ENCODE measurements around the gene MYO3B. TPM values are rescaled to one million over a fixed set of nuclear protein-coding genes. Genes with fewer than 3 reads are reported as not detected.

MYO3B gene
- total RNA-seq, 1 experiment from 2014 or later, result not detected

DNA sequence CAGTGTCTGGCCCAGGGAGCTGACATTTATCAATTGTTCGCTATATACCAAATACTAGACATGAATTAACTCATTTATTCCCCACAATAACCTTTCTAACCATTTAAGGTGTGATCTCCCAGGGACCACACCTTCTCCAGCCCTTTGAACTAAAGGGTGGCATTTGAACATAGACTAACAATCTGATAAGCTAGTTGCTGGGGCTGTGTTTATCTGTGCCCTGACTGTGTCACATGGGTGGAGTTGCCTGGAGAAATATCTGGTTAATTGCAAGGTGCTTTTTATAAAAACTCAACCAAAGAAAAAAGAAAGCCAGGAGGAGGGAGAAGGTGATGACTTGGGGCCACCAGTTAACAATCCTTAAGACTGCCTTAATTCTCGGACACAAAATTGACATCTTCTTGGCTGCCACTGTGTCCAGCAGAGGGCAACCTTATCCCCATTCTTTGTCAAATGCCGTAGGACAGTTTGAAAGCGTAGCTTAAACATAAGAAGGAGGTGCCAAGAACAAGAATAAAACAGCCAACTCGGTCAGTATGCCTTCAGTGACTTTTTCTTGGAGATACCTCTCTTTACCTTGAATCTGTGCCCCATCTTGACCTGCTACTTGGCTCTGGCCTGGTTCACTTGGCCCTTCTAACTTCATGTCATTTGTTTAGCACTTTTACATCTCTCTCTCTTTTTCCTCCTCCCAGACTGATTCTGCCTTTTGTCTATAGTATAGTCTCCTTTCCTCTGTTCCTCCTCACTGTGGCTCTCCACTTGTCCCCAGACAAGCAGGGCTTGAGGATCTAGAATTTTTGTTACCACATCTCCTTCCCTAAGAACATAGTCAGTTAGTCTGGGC is 183.4 kb downstream of the MYO3B start:
- intact Hi-C loops (cut with micrococcal nuclease), result loop anchor here (2.0 to 5.0 kb wide), 4 partner anchors 39 to 456 kb away; partner anchors contain the start of gene GAD1
- BruUV-seq (replicated peaks), result no TSS peak
- peak; percentile 77 for DNase-seq (ENCODE audit: unreplicated experiment)
- TF ChIP-seq, protein P1, sequence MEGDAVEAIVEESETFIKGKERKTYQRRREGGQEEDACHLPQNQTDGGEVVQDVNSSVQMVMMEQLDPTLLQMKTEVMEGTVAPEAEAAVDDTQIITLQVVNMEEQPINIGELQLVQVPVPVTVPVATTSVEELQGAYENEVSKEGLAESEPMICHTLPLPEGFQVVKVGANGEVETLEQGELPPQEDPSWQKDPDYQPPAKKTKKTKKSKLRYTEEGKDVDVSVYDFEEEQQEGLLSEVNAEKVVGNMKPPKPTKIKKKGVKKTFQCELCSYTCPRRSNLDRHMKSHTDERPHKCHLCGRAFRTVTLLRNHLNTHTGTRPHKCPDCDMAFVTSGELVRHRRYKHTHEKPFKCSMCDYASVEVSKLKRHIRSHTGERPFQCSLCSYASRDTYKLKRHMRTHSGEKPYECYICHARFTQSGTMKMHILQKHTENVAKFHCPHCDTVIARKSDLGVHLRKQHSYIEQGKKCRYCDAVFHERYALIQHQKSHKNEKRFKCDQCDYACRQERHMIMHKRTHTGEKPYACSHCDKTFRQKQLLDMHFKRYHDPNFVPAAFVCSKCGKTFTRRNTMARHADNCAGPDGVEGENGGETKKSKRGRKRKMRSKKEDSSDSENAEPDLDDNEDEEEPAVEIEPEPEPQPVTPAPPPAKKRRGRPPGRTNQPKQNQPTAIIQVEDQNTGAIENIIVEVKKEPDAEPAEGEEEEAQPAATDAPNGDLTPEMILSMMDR (IDR thresholded peaks at IDR 0.05; ENCODE audit: unreplicated experiment), result peak; percentile 76
- Mint-ChIP-seq H3K4me1 (ENCODE audit: insufficient read depth, unreplicated experiment) (peaks cover 7% of the 10 kb centered on the region), H3K36me3 (ENCODE audit: insufficient read depth, unreplicated experiment) (no peaks in the 10 kb centered on the region), H3K9me3 (ENCODE audit: unreplicated experiment) (no peaks in the 10 kb centered on the region), H3K4me3 (ENCODE audit: unreplicated experiment) (no peak overlapping the region), H3K27ac (ENCODE audit: low read depth, unreplicated experiment) (no peak overlapping the region), H3K27me3 (ENCODE audit: insufficient read depth, unreplicated experiment) (peaks cover 58% of the 10 kb centered on the region)
- POLR2A ChIA-PET, result interaction anchor here (0.7 to 1.5 kb wide), 5 partner anchors 9 to 512 kb away, joined by 3 to 4 read pairs (median 3); no protein-coding TSS in a partner anchor
- CTCF ChIA-PET, result interaction anchor here (0.5 to 8.4 kb wide), 36 partner anchors 9 to 951 kb away, joined by 3 to 99 read pairs (median 4); partner anchors contain the start of gene GAD1

DNA sequence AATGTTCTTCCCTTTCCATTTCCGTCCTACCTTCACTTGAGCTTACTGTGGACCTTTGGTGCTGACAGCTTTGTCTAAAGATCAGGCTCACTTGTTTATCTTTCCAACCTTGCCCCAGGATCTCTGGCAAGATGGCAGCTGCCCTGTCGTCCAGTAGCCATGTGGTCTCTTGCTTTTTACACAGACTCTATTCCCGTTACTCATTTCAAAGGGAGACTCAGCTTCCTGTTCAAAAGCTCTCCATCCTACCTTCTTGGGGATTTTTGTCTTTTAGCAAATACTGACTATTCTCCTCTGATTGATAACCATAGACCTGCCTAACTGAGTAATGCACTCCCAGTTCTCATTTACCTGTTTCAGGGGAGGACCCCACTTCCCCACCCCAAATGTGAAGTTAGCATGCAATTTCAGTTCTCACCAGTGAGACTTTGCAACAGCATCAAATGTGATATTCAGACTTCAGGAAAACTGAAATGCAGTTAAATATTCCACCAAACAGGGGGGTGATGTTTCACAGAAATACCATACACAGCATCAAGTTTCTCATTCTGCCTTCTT is 184.4 kb downstream of the MYO3B start:
- POLR2A ChIA-PET, result interaction anchor here (0.7 to 1.5 kb wide), 3 partner anchors 38 to 453 kb away, joined by 3 to 4 read pairs (median 3); no protein-coding TSS in a partner anchor
- peaks cover 68% of the 10 kb centered on the region for H3K27me3 Mint-ChIP-seq (ENCODE audit: insufficient read depth, unreplicated experiment)
- no TSS peak for BruUV-seq (replicated peaks)
- no peaks in the 10 kb centered on the region for H3K36me3 Mint-ChIP-seq (ENCODE audit: insufficient read depth, unreplicated experiment)
- TF ChIP-seq, protein P1 (IDR thresholded peaks at IDR 0.05; ENCODE audit: unreplicated experiment), result no peak
- no peaks in the 10 kb centered on the region for H3K9me3 Mint-ChIP-seq (ENCODE audit: unreplicated experiment)
- intact Hi-C loops (cut with micrococcal nuclease), result loop anchor here (5.0 kb wide), 3 partner anchors 40 to 455 kb away; partner anchors contain the start of gene GAD1
- peaks cover 7% of the 10 kb centered on the region for H3K4me1 Mint-ChIP-seq (ENCODE audit: insufficient read depth, unreplicated experiment)
- no peak for DNase-seq (ENCODE audit: unreplicated experiment)
- no peak overlapping the region for H3K4me3 Mint-ChIP-seq (ENCODE audit: unreplicated experiment)
- CTCF ChIA-PET, result interaction anchor here (0.5 to 8.4 kb wide), 17 partner anchors 8 to 485 kb away, joined by 3 to 99 read pairs (median 4); partner anchors contain the start of gene GAD1
- H3K27ac Mint-ChIP-seq (ENCODE audit: low read depth, unreplicated experiment), result no peak overlapping the region

DNA sequence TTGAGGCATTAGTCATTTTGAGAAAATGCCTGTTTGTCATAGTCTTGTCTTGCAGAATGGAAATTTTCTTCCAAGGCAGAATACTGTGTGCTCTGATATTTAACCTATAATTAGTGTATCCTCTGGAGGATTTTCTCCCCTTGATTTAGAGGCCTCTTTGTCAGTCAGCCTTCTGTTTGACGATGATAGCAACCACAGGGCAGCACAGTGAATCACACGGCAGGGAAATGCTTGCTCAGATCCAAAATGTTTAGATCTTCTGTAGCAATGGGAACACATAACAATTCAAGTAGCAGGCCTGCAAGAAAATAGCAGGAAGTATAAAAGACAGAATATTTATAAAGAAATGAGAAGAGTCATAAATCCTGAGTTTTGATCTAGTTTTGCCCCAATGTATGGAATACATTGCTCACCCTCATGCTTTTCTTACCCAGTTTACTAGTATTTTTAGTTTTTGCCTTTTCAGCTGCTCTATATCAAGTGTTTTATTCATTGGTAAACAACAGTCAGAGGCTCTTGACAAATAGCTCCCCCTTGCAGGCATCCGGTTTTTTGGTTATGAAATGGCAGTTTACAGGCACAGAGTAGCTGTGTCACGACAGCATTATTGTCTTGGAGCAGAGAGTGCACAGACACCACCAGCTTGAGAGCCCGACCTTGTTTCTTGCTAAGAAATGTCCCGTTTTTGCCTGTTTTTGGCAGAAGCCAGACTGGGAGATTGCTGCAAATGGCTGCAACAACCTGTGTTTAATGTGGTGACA is 185.1 kb downstream of the MYO3B start:
- no TSS peak for BruUV-seq (replicated peaks)
- no peaks in the 10 kb centered on the region for H3K9me3 Mint-ChIP-seq (ENCODE audit: unreplicated experiment)
- intact Hi-C loops (cut with micrococcal nuclease), result loop anchor here (5.0 kb wide), 3 partner anchors 41 to 454 kb away; partner anchors contain the start of gene GAD1

More for the DNA sequence above, 185.1 kb downstream of the MYO3B start:
- CTCF ChIA-PET, result interaction anchor here (0.5 to 8.4 kb wide), 12 partner anchors 7 to 510 kb away, joined by 3 to 99 read pairs (median 4); partner anchors contain the start of gene GAD1
- peak; percentile 34 for DNase-seq (ENCODE audit: unreplicated experiment)
- POLR2A ChIA-PET, result interaction anchor here (0.7 kb wide), 1 partner anchor 219 kb away, joined by 3 read pairs; no protein-coding TSS in a partner anchor
- Mint-ChIP-seq H3K27ac (ENCODE audit: low read depth, unreplicated experiment) (no peak overlapping the region), H3K4me3 (ENCODE audit: unreplicated experiment) (no peak overlapping the region), H3K36me3 (ENCODE audit: insufficient read depth, unreplicated experiment) (no peaks in the 10 kb centered on the region), H3K27me3 (ENCODE audit: insufficient read depth, unreplicated experiment) (peaks cover 75% of the 10 kb centered on the region), H3K4me1 (ENCODE audit: insufficient read depth, unreplicated experiment) (peaks cover 7% of the 10 kb centered on the region)
- TF ChIP-seq, protein P1 (IDR thresholded peaks at IDR 0.05; ENCODE audit: unreplicated experiment), result no peak
